Left ventricle myocardium superior (tissue), 1 donor: ENCODE data around the gene COL21A1. TPM values are rescaled to one million over a fixed set of nuclear protein-coding genes. Genes with fewer than 3 reads are reported as not detected.
"Not testable (repeated sequence)": the region's sequence is repeated elsewhere in the genome, so short reads cannot be mapped to it uniquely, and the experiment has no call there.

Source experiments
- ATAC-seq: fragments of 200-7000 bp; cut with Tn5 transposase; one replicate; pipeline ENCODE4 v1.9.1; 2020; ENCODE audit warnings: mild to moderate bottlenecking, moderate library complexity
- DNase-seq: peaks from one replicate; pipeline ENCODE4 v3.0.0-alpha.2; 2020
- intact Hi-C: fragments of 100-400 bp; cut with micrococcal nuclease; formaldehyde crosslinking; loops from one replicate; pipeline ENCODE4 v1.11.0; 2022
- long read RNA-seq: library from polyadenylated mRNA; unstranded; transcript quantifications from one replicate; pipeline ENCODE4 v2.0.0, GENCODE V29; 2021
- total RNA-seq: library from RNA; stranded (reverse); fragmentation: NEBNext Ultra II Directional; extraction: Animal tissue kit (Norgen Biotek cat#: 25700); gene quantifications from one replicate; pipeline ENCODE4 v1.2.1, GENCODE V29; 2021
- donor health status: DM: no; HTN: yes; CAD: no; lungs with severe emphysema.

COL21A1 gene
- 23.2 TPM for total RNA-seq
- long read RNA-seq, partial matches to known transcripts = 1 of 7 reads
- long read RNA-seq, other reads (novel, unspliced or antisense) = 6 of 7 reads

DNA sequence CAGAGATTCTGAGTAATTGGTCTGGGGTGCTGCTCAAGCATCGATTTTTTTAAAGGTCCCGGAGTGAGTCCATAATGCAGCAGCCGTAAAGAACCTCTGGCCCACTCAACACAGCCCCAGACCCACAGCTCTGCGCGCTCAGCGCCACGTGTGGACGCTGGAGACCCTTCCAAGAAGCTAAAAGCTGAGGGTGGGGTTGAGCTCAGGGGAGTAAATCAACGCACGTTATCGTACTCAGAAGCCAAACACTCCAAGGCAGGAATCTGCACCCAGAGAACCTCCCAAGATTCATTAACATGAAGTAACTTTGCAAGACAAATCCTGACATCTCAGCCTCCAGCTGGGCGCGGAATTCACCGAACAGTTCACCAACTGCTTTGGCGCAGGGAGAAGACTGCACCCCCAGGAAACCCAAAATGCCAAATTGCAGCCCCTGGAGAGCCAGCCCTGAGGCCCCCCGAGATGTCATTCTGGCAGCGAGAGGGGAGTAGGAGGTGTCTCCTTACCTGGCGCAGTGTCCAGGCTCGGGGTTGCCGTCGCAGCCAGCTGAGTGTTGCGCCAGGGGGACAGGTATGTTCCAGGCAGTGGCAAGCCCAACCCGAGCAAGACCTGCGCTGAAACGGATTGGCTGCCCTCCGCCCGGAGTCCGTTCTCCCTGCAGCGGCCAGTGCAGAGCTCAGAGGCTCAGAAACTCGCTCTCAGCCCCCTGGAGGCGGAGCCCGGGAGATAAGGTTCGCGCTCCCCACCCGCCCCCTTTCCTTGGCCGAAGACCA lies at the start of gene COL21A1:
COL21A1 (minus strand) TSS at position 700 of the 773 bp plus-strand sequence. CDS start 64,962 bp downstream, outside the sequence.
- ATAC-seq = peak; percentile 91
- peak; percentile 66 for DNase-seq
- intact Hi-C loops = no loop called here

DNA sequence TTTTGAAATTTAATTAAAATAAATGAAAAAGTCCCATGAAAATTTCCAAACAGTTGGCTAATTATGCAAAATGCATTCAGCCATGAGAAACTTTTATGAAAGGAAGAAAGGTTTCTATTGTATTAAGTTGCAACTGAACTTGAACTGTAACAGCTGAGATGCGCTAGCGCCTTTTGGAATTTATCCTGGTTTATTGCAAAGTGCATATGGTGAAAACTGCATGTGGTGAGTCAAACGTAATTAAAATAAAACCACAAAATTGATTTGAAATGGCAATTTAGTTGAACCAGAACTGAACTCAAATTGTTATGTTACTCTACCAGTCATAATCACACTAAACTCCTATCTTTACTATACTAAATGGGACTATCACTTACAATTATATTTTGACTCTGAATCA lies 46.4 kb upstream of the COL21A1 start:
- ATAC-seq (no peak), DNase-seq (no peak)
- intact Hi-C loops = loop anchor here (10.0 kb wide), 1 partner anchor 1019 kb away; no protein-coding TSS in a partner anchor

DNA sequence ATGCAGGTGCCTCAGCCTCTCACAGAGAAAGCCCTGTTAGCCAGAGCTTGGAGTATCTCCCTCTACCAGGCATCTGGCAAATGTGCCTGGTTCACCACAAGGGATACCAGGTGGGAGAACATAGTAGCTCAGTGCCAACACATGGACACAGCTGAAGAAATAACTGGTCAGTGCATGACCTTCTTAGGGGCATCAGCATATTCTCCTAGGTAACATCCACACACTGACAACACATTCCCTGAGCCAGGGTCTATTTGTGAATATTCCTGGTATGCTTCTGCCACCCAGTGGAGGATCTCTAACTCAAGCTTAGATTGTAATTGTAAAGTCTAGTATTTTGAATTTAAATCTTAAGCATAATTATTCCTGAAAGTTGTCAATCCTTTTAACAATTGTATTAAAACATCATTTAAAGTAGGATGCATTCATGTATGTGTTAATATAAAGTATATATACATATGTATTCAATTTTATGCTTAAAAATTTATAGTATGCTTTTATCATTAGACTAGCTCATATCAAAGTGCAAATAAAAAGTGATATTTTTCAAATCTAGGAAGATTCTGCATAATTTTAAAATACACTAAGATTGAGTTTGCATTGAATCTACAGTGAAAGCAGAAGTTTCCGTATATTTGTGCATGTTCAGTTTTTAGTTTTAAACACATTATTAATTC lies 45.3 kb upstream of the COL21A1 start:
- DNase-seq (no peak), ATAC-seq (peak; percentile 89)
- intact Hi-C loops = loop anchor here (1.0 to 10.0 kb wide), 2 partner anchors 312 to 1018 kb away; no protein-coding TSS in a partner anchor

DNA sequence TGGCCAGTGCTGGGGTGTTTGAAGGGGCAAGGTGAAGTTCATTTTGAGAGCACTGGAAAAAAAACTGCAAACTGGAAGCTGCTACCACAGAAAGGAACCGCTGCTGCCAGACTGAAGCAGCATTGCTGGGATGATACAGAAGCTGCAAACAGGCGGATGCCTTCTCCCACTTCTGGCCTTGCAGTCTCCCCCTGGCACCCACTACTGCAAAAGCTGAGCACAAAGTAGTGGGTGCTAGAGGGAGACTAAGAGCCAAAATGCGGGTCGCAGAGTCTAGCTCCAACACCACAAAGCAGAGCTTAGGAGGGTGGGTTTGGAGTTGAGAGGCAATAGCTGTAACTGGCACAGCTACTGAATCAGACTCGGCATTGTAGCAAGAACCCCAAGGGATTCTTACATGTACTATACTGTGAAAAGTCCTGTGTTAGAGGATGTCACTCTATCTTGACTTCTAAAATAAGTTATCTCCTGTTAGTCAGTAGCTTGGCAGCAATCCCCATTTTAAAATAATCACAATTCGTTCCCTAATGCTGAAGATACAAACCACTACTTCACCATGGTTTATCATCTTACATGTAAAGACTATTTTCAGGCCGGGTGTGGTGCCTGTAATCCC lies 44.0 kb upstream of the COL21A1 start:
- ATAC-seq = peak; percentile 70
- no peak for DNase-seq
- intact Hi-C loops = loop anchor here (10.0 kb wide), 1 partner anchor 1017 kb away; no protein-coding TSS in a partner anchor

DNA sequence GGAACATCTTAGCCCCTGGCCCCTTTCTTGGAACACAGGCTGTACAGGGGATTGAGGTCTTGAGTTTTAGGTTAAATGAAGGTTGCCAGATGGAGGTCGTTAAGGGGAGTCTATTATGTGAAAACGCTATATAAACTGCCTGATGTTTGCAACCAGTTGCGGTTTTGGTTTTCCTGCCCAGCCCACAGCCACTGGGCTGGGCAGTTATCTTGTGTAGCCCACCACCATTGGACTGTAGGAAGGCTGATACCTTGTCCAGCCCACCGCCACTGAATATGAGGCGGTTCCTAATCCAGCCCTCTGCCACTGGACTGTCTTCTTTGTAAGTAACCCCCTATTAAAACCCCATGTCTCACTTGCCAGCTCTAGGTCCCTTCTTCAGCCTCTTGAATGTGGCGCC lies 42.3 kb upstream of the COL21A1 start:
- DNase-seq = no peak
- intact Hi-C loops = loop anchor here (10.0 kb wide), 1 partner anchor 1015 kb away; no protein-coding TSS in a partner anchor
- no peak for ATAC-seq

DNA sequence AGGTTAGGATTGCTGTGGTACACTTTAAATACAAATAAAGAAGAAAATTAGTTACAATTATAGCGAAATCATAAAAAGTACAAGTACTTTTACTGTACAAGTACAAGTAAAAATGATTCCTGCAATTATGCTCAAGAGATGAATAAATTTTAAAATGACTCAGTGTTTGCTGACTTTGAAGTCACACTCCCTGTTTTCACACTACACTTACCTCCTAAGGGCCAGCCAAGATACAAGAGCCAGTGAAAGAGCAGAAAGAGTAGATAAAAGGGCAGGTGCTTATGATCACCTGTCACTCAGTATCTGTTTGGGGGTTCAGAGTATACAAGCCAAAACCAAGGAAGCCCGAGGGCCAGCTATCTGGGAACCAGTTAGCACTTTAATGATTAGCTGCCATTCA lies 41.0 kb upstream of the COL21A1 start:
- intact Hi-C loops = no loop called here
- no peak for ATAC-seq

DNA sequence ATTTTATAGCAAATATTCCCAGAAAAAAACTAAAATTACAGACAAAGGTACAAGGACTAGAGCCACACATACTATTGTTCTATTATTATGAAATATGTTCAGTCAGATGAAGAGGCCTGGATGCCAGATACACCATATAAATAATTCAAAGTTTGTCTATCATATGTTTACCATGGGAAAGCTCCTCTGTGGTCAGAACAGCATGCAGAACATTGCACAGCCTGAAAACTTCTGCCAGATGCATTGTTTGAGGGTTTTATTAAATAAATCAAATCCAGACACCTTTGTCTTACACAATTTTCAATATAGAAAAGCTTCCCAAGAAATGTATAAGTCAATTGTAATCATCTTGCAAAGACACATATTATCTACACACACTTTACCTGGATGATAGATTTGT lies 35.0 kb upstream of the COL21A1 start:
- ATAC-seq (no peak), DNase-seq (no peak)
- intact Hi-C loops = no loop called here

More for the DNA sequence above, 41.0 kb upstream of the COL21A1 start:
- DNase-seq = no peak

DNA sequence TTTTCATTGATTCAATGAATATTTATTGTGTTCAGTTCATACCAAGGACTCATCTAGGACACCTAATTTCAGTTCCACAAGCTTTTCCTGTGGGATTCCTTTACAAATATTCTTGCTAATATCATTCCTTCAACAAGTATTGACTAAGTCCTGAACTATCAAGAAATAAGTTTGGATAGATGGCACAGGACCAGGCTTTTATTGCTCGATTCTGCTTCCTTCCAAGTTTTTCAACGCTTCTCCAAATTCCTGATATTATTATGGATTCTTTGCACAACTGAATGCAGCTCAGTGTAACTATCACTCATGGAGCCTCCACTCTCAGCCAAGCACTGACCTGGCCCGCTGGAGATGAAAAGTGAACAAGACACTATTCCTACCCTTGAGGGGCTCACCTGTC lies 32.7 kb upstream of the COL21A1 start:
- ATAC-seq = no peak
- no peak for DNase-seq
- intact Hi-C loops = no loop called here

DNA sequence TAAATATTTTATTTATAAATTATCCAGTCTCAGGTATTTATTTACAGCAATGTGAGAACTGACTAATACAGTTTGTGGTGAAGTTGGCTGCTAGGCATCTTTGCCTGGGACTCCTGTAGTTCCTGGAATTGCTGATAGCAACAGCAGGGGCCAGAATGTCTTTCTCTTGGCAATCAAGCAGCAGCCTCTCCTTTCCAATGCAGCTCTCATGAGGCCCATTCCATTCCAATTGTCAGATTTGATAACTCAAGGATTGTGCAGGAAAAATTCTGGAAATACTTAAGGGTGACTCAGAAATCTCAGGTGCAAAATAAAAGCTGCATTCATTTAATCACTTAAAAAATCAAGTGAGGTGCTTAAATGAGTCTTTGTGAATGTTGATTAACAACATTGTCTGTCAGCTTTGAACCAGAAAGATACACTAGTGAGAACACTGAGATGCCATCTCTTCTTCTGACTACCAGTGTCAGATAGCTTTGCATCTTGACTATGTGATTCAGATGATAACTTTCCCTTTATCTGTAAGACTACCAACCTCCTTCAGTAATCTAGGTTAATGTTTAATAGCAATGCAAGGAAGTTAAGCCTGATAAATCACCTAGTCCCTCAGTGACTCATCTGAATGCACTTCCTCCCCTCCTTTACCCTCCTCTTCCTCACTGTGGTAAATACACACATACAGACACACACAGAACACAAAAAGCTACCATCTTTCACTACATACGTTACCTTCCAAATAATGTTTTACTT lies 32.1 kb upstream of the COL21A1 start:
- intact Hi-C loops = no loop called here
- ATAC-seq (no peak), DNase-seq (no peak)

DNA sequence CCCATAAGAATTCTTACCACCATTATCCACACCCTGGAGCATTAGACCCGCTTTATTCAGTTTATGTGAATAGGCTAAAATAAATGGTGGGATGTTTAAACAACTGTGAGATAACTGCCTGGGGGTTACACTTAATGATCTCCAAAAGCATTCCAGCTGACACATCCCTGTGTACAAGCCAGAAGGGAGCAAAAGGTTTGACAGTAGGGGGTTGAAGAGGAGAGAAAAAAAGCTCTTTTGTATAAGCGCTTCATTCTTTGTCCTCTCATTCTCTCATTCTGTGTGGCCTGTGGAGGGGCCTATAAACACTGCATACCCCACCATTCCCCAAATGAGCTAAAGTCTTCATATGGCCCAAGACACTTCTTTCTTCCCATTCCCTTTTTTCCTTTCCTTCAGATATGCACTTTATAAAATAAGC lies 30.8 kb upstream of the COL21A1 start:
- no peak for ATAC-seq
- intact Hi-C loops = no loop called here
- no peak for DNase-seq

DNA sequence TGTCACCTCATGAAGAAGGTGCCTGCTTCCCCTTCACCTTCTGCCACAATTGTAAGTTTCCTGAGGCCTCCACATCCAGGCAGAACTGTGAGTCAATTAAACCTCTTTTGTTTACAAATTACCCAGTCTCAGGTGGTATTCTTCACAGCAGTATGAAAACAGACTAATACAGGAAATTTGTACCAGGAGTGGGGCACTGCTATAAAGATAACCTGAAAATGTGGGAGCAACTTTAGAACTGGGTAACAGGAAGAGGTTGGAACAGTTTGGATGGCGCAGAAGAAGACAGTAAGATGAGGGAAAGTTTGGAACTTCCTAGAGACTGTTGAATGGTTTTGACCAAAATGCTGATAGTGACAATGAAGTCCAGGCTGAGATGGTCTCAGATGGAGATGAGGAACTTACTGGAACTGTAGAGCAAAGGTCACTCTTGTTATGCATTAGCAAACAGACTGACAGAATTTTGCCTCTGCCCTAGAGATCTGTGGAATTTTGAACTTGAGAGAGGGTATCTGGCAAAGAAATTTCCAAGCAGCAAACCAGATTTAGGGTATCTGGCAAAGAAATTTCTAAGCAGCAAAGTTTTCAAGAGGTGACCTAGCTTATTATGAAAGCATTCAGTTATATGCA lies 23.5 kb upstream of the COL21A1 start:
- intact Hi-C loops = no loop called here
- DNase-seq = no peak
- no peak for ATAC-seq

DNA sequence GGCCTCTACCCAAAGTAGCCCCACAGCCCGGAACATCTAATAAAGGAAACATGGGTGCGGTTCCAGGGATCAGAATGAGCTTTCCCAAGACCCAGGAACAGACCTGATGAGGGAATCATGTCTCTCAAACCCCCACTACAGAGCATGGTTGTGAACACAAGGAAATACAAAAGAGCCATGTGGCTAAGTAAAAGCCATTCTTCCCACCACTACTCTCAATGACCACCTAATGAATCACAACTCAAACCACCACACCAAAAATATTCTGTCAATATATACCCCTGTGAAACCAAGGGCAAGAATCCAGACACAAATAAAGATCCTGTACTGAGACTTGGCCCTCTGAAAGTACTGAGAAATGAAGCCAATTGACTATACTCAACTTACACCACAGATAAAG lies 20.9 kb upstream of the COL21A1 start:
- DNase-seq (no peak), ATAC-seq (no peak)
- intact Hi-C loops = no loop called here

DNA sequence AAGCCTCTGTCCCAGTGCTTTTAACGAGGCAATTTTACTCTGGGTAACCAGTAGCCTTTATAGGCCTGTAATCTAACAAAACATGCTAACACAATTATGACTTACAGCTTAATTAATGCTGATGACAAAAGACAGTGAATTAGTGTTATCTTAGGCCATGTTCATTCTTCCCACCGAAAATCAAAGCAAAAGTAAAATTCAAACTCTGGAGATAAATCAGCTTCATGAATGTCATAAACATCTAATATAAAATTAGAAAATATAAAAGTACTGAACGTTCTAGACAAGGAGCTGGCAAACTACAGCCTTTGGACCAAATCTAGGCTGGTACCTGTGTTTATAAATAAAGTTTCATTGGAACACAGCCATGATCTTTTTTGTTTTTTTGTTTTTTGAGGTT lies 18.6 kb upstream of the COL21A1 start:
- intact Hi-C loops = no loop called here
- ATAC-seq (no peak), DNase-seq (no peak)

DNA sequence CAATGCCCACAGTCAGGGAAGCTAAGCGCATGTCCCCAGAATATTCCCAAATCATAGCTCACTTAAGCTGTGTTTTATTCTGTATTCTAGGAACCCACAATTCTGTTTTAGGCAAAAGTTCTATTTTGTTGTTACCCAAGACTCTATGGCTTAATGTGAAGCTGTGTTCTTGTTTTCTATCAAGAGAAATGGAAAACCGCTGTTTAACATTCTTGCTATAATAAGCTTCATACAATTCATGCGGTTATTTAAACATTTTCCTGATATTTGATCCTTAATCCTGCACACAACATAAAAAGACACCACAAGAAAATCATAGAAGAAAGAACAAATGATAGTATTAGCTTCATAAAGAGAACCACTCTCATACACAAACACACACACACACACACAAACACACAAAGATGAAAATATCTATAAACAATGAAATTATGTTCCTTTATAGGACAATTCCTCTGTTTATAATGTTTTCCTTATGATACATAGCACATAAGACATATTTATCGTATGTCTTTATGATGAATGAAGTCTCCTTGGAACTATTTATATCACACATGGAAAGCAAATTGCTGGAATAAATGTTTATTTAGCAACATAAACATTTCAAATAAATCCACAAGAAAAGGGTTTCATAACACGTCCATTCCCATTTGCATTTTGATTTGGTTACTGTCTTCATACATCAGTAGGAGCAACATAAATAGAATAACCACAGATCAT lies 16.4 kb upstream of the COL21A1 start:
- ATAC-seq (no peak), DNase-seq (no peak)
- intact Hi-C loops = no loop called here

DNA sequence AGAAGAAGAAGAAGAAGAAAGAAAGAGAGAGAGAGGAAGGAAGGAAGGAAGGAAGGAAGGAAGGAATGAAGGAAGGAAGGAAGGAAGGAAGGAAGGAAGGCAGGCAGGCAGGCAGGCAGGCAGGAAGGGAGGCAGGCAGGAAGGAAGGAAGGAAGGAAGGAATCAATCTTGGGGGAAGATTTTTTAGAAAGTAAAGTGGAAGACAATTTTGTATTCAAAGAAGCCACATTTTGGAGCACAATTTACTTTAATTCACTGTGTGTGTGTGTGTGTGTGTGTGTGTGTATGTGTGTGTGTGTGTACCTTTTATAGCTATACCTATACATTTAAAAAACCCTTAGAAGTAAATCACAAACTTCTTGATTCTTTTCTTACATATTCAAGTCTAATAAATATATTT lies 13.2 kb upstream of the COL21A1 start:
- DNase-seq, intact Hi-C loops, ATAC-seq: not testable (repeated sequence)

DNA sequence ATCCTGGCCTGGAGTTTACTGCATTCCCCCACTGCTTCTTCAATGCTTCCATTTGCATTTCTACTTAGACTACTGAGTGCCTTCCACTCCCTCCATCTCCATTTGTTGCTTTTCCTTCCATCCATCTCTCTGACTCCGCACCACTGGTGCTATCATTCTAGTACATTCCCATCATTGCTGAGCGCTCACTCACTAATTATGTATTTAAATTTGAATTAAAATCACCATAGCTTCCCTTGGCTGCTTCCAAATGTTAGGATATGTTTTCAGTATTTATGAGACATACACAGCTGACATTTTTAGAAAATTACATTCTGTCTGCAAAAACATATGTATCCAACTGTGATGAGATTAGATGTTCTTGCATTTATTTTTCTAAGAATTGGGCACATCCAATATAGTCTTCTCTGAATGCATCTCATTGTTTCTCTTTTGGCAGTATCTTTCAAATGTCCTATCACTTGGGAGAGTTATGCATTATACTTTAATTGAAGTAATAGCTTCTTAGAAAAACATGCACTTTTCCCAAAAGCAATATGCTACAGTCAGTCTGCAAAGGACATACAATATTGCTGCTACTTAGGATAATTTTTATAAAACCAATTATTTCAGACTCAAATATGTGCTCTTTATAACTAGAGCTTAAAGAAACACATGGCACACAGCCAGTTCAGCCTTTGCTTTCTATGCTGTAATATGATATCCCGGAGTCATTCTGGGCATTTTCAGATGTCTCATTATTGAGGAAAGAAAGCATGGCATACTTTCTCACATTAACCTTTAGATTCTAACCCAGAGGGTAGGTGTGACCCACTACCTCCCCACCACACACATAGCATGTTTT lies 12.1 kb upstream of the COL21A1 start:
- DNase-seq = no peak
- no peak for ATAC-seq
- intact Hi-C loops = no loop called here

DNA sequence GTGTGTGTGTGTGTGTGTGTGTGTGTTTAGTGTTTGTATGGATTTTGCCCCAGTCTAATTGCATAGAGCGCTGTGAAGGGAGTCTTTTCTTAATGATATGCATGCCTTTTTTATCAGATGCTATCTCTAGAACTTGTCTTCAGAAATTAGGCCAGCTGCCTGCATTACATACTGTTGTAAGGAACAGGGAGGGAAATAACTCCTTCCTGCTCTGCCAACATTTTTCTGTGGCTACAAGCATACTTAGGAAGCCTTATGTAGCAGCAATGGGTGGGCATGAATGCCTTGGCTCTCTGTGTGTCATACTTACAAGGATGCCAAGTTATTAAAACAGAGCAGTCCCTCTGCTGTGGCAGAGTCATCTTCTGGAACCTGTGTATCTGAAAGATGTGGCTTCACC lies 8.0 kb upstream of the COL21A1 start:
- intact Hi-C loops = no loop called here
- no peak for DNase-seq
- ATAC-seq = no peak
